Lung microvascular endothelial cell (primary cell): ENCODE data around the gene TARBP1. TPM values are rescaled to one million over a fixed set of nuclear protein-coding genes. Genes with fewer than 3 reads are reported as not detected.
A peak's percentile ranks its signal among the peaks of the same experiment; 100 is the strongest.

Experiments used
- DNase-seq, 2 donors: peaks; one replicate each; pipeline versions ENCODE4 v3.0.0 to v3.0.0-alpha.2; 2010; ENCODE audit warnings: low read depth in 2 of 2
- total RNA-seq: library from RNA; depleted of rRNA; stranded (reverse); fragments of >200 nt; gene quantifications from 2 replicates; pipeline ENCODE4 v1.2.1, GENCODE V29; 2014

Gene TARBP1
- total RNA-seq, 1 donor from 2014 or later = 13.5 TPM

DNA sequence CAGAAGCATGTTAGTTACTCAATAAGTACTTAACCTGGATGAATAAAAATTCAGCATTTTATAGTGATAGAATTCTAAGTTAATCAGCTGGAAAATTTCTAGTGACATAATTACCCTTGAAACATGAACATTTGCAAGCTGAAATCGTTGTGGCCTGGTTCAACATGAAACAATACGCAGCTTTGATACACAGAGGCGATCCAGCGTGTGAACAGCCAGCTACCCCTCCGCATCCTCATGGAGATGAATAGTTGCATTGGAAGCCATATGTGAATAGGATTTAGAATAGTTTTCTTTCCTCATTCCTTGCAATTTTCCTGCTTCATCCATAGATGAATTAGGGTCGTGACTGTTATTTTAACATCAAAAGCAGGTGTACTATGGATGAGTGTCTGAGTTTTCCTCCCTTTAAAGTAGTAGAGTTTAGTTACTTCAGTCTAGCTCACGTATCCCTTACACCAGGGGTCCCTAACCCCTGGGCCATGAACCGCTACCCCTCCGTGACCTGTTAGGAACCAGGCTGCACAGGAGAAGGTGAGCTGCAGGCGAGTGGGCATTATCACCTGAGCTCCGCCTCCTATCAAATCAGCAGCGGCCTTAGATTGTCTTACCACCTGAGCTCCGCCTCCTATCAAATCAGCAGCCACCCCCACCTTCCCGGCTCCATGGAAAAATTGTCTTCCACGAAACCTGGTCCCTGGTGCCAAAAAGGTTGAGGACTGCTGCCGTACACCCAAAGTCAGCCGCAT lies 6.2 kb upstream of the TARBP1 start:
- no peak for DNase-seq

DNA sequence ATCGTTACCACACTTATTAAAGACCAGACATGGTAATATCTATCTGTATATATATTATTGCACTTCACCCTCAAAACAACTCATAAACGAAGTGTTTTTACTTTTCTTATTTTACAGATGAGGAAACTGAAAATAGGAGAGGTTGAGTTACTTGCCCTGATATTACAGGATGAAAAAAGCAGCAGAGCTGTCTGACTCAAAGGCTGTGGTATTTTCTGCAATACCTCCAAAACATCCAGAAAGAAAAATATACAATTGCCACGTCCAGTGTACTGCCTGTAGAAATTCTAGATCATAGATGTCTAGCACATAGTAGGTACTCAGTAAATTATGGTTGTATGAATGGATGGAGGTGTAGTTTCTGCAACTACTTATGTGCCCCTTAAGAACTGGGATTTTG lies 5.2 kb upstream of the TARBP1 start:
- DNase-seq = no peak

DNA sequence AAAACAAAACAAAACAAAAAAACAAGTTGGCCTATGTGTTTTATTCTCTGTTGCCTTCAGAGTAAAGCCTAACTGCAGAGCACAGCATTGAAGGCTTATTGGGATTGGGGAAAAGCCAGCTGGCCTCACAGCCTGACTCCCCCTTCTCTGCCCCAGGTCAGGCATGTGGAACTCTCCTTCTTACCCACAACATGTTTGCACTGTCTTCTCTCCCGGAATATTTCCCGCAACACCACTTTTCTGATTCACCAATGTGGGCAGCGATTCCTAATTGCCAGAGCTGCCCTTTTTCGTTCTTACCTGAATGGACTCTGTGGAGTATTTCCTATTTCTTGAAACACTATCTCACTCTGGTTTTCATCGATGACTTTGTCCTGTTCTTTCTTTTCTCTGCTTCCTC lies 2.8 kb upstream of the TARBP1 start:
- DNase-seq = no peak

DNA sequence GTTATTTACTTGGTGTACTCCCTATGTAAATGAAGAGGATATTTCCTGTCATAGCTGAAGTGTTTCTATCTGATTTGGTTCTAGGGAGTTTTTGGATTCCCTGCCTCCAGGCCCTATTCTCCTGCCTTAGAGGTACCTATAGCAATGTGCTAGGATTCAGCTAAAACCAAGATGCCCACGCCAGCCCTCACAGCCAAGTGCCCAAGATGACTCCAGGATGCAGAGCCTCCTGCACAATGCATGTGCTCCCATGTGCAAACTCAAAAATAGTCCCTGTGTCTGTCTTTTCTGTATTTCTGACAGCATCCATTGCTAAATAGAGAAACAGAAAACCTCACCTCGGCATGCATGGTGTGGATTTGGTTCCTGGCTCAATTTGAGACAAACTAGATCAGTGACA lies 887 bp upstream of the TARBP1 start:
- DNase-seq = no peak

DNA sequence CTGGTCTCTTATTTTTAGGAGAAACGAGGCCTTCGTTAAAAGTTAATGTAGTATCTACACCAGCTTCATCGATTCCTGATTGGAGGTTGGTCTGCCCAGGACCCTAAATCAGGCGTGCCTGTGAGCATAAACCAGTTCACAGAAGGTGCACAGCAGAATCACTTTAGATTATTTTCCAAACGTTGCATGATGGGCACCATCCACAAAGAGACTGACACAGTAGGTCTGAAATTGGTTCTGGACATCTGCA lies 256 bp upstream of the TARBP1 start:
- no peak for DNase-seq

DNA sequence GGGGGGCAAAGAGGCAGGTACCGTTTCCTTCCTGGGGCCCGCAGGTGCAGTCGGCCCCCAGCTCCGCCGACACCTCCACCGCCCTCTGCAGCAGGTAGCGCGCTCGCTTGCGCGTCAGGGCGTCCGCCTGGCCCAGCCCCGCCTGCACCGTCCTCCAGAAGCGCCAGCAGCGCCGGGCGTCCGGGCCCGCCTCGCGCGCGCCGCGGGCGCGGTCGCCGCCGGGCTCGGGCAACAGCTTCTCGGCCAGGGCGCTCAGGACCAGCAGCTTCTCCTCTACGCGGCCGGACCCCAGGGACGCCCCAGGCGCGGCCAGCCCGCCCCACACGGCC lies 863 bp downstream of the TARBP1 start:
- DNase-seq = peak; percentile 54 to 66

DNA sequence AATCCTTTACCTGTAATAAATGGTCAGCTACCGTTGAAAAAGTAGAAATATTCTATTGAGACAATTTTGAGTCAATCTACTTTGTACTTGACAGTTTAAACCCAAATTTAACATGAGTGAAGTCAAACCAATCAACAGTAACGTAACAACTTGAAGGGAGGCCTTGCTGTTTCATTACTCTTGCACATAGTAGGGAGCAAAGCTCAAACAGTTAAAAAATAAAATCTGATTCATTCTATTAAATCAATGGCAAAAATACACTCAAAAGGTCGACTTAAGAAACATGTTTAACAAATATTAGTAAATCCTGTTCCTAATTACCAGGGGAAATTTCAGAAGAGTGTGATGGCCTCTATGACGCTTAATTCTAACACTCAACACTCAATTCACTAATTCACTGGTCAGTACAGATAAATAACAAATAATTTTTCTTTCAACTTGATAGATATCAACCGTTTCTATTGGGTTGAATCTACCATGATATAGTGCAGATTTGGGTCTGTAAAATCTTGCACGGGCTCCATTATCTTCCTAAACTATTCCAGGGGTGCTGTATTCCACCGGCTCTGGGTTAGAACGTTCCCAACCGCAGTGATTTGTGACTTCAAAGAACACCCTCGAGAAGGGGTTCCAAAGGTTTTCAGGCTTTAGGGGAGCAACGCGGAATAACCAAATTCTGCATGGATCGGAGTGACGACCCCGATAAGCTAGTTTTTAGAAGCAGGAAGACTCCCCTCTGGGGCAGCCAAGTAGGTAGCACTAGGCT lies 1.4 kb downstream of the TARBP1 start:
- DNase-seq = no peak

DNA sequence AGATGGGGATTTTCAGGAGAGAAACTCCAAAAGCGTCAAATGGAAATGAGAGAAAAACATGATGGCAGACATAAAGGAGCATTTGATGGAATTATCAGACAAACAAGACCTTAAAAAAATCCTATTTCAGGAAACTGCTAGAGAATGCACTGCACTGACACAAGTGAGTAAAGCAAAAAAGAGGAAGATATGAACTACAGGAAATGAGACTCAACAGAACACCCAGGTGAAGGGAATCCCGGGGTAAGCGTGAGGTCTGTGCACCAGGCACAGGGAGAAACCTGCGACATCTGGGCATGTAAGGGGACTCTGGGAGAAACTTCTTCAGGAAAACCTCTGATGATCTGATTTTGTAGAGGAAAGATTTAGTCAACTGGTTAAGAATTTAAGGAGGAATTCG lies 2.8 kb downstream of the TARBP1 start:
- DNase-seq = no peak

DNA sequence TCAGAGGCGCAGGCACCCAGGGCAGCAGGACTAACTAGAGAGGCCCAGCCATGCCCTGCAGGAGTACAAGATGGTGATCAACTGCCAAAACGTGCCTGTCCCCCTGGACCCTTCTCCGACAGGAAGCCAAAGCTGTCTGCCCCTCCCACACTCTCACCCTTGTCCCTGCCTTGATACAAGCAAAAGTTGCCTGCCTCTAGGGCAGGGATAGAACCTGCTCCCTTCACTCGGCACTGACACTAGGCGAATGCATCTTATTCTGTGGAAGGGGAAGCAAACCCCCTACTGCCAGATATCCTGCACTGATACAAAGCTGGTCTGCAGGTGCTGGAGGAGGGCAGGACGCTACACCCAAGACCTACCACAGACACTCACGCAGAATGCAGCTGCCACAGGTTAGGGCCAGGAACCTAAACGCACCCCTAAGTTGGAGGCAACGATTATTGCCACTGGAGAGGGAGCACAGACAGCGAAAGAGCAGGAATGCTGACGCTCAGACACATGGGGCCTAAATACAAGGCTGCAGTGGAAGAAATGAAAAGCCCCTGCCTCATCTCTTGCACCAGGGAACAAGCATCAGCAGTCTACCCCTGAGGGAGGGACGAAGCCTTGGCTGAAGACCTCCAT lies 3.7 kb downstream of the TARBP1 start:
- DNase-seq = no peak

DNA sequence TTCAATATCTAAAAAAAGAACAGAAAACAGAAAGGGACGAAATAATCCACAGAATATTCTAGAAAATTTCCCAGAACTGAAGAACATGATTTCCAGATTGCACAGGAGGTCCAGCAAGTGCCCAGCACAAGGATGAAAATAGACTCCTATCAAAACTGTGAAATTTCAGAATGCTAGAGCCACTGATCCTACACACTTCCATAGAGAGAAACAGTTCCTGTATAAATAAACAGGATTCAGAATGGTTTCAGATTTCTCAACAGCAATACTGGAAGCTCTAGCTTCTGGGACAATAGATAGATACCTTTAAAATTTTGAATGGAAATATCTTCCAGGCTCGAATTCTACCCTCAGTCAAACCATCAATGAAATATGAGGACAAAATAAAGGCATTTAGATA lies 4.6 kb downstream of the TARBP1 start:
- DNase-seq = no peak

DNA sequence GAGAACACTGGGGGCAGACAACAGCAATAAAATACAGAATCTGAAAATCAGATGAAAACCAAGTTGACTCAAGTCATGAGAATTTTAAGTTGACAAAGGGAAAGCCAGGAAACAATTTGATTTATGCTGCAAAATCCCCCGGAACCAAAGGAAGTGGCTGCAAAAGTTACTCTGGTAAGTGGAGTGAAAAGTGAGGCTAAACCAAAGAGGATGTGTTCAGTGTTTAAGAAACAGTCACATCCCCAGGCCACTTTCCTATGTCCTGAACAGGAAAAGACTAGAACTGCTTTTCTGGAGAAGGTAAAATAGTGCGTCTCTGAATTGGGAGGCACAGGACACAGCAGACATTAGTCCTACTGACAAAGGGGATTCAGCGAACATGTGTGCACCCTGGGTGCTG lies 5.9 kb downstream of the TARBP1 start:
- DNase-seq = peak; percentile 33 to 84

DNA sequence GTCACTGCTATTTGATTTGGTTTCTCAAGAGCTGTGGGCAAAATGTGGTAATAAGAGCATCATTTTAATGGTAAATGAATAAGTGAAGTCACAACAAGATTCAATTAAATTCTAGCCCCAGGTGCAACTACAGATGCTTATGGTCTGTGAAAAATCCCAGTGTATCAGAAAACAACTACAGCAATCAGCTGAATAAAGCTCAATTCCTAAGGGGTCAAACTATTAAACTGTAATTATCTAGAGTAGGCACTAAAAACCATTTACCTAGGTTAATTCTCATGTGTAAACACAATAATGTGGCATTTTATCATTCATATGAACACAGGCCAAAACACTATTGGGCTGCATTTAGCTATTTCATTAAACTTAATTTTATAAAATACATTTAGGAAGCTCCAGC lies 9.6 kb downstream of the TARBP1 start:
- no peak for DNase-seq

DNA sequence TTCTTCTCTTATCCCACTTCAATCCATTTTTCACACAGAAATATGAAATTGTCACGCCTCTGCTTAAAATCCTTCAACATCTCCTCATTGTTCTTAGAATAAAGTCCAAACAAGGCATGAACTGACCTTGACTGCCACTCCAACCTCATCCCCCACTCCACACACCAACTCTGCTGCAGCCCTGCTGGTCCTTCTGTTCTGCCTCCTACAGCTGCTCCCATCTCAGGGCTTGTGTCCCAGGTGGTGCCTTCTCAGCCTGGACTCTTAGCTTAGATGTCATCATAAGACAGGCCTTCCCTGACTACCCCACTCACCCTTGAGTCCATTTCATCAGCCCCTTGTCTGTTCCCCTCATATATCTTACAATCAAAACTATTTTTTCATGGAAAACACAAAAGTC lies 10.4 kb downstream of the TARBP1 start:
- DNase-seq = no peak

DNA sequence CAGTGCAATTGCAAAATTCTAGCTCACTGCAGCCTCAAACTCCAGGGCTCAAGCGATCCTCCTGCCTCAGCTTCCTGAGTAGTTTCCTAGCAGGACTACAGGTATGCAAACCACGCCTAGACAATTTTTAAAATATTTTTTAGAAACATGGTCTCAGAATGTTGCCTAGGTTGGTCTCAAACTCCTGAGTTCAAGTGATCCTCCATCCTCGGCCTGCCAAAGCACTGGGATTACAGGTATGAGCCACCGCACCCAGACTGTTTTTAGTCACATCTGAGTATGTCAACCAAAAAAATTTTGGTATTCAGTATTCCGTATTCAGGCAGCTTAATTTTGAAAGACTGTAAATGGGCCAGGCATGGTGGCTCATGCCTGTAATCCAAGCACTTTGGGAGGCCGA lies 11.2 kb downstream of the TARBP1 start:
- no peak for DNase-seq

DNA sequence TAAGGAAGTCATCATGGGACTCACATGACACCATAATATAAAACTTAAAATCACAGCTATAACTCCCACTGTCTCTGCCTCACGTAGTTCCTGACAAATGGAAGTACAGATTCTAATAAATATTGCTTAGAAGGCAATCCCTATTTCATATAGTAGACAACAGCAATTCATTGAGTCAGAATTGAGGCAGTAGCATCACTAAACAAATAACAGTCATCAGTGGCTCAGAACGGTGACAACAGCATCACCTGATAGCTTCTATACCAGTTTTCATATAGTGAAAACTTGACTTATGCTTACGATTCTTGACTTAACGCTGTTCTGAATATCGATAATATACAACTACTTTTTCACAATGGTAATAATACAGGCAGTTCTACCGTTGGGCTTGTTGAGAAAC lies 12.0 kb downstream of the TARBP1 start:
- DNase-seq = no peak

DNA sequence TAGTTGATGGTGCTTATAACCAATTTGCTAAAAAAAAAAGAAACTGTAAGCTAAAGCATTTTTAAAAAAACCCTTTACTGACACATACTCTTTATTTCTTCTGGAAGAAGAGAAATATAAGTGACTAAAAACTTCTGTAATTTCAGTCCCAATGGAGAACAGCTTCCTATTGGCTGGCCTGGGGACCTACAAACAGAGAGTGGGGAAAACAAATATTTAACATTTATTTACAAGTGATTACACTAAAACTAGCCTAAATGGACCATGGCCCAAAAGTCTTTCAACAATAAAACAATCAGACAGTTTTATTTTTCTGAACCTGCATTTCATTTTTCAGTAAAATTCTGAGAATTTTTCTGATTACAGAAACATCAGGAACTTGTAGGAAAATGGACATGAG lies 15.2 kb downstream of the TARBP1 start:
- no peak for DNase-seq

DNA sequence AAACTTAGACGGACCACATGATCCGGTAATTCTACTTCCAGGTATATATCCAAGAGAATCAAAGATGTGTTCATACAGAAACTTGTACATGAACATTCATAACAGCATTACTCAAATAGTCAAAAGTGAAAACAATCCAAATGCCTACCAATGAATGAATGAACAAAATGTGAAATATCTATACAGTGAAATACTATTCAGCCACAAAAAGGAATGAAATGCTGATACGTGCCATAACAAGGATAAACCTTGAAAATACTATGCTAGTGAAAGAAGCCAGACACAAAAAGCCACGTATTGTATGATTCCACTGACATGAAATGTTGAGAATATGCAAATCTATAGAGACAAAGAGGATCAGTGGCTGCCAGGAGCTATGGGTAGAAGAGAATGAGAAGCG lies 18.3 kb downstream of the TARBP1 start:
- DNase-seq = no peak

DNA sequence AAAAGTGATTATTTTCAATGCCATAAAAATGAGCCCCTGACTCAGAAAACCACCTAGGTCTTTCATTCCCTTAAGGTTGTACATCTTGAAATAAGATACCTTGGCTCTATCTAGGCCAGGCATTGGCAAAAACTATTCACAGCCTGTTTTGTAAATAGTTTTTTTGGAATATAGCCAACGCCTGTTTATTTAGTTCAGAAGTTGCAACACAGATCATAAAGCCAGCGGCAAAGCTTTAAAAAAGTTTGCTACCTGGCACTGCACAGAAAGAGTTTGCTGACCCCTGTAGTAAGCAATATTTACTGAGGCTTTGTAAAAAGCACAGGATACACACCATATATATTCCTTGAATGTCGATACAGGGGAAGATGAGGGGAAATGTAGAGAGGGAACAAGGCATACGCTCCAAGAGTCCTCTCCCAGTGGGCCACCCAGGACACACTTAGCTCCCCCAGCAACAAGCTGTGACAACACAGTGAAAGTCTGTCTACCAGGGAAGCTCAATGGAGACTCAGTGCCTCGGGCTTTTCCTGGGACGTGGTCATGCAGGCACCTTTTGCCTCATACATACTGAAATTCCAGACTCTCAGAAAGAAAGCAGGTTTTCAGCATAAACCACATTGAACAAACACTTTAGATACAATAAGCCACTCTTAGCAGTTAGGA lies 20.5 kb downstream of the TARBP1 start:
- DNase-seq = no peak

DNA sequence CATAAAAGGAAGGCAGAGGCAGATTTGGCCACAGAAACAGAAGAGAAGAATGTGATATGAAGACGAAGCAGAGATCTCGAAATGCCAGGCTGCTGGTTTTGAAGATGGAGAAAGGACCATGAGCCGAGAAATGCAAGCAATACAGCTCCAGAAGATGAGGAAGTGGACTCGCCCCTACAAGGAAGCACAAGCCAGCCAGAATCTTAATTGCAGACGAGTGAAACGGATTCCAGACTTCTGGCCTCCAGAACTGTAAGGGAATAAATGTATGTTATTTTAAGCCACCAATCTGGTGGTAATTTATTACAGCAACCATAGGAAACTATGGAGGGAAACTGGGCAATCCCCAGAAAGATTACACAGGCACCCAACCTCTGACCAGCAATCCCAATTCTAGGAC lies 24.1 kb downstream of the TARBP1 start:
- DNase-seq = no peak

DNA sequence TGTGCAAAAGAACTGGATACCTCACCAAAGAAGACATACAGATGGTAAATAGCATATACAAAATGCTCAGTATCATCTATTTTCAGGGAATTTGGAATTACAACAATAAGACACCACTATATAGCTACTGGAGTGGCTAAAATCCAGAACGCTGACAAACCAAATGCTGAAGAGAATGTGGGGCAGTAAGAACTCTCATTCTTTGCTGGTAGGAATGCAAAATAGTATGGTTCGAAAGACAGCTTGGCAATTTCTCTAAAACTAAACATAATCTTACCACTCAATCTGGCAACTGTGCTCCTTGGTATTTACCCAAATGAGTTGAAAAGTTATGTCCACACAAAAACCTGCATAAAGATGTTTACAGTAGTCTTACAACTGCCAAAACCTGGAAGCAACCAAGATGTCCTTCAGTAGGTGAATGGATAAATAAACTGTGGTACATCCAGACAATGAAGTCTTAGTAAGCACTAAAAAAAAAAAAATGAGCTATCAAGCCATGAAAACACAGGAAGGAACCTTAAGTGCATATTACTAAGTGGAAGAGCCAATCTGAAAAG lies 26.5 kb downstream of the TARBP1 start:
- DNase-seq = no peak

DNA sequence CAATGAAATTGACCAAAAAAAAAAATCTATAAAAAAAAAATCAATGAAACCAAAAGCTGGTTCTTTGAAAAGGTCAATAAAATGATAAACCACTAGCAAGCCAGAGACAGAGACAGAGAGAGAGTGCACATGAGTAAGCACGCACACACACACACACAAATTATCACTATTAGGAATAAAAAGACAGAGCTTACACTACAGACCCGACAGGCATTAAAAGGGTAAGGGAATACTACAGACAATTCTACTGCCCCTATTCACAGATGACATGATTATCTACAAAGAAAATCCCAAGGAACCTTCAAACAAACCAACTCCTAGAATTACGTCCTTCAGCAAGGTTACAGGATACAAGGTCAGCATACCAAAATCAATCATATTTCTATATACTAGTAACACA lies 38.6 kb downstream of the TARBP1 start:
- no peak for DNase-seq

DNA sequence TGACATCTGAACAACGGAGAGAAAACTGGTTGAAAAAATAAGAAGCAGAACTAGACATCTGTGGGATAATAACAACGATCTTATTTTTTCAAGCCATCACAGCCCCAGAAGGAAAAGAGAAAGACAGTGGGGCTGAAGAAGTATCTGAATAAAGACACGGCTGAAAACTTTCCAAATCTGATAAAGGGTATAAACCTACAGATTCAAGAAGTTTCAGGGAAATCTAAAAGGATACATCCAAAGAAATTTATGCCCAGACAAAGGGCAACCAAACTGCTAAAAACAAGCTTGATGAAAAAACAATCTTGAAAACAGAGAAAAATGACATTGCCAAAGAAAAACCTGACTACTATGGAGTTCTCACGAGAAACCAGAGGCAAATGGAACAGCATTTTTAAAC lies 40.4 kb downstream of the TARBP1 start:
- no peak for DNase-seq
